ENCODE results near the gene WDR12.

DNA sequence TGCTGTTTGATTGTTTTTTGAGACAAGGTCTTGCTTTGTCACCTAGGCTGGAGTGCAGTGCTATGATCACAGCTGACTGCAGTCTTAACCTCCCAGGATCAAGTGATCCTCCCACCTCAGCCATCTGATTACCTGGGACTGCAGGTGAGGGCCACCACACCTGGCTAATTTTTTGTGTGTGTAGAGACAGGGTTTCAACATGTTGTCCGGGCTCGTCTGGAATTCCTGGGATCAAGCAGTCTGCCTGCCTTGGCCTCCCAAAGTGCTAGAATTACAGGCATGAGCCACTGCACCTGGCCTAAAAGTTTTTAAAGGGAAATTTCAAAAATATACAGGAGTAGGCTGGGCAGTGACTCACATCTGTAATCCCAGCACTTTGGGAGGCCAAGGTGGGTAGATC is 23.0 kb upstream of the WDR12 start:
- TF ChIP-seq, protein P1, sequence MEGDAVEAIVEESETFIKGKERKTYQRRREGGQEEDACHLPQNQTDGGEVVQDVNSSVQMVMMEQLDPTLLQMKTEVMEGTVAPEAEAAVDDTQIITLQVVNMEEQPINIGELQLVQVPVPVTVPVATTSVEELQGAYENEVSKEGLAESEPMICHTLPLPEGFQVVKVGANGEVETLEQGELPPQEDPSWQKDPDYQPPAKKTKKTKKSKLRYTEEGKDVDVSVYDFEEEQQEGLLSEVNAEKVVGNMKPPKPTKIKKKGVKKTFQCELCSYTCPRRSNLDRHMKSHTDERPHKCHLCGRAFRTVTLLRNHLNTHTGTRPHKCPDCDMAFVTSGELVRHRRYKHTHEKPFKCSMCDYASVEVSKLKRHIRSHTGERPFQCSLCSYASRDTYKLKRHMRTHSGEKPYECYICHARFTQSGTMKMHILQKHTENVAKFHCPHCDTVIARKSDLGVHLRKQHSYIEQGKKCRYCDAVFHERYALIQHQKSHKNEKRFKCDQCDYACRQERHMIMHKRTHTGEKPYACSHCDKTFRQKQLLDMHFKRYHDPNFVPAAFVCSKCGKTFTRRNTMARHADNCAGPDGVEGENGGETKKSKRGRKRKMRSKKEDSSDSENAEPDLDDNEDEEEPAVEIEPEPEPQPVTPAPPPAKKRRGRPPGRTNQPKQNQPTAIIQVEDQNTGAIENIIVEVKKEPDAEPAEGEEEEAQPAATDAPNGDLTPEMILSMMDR (IDR thresholded peaks at IDR 0.05; ENCODE audit: extremely low read depth in 1 of 2, insufficient read depth in 1 of 2, low read depth in 1 of 2, low read length in 2 of 2) = no peak
- TF ChIP-seq, protein P2, sequence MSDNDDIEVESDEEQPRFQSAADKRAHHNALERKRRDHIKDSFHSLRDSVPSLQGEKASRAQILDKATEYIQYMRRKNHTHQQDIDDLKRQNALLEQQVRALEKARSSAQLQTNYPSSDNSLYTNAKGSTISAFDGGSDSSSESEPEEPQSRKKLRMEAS (IDR thresholded peaks at IDR 0.05; ENCODE audit: insufficient read depth, insufficient read length) = no peak
- TF ChIP-seq FOS (IDR thresholded peaks at IDR 0.05; ENCODE audit: borderline replicate concordance, insufficient read depth, low read length) = no peak
- TF ChIP-seq POLR2A (IDR thresholded peaks at IDR 0.05; ENCODE audit: low read depth, low read length) = no peak

Data from endothelial cell of umbilical vein (primary cell).